H9 (cell line): Measurements from ENCODE around the gene RPL18. TPM values are rescaled to one million over a fixed set of nuclear protein-coding genes. Genes with fewer than 3 reads are reported as not detected.

Experiments
- DNase-seq: peaks from one replicate; pipeline ENCODE4 v3.0.0-alpha.2; 2017
- H2AFZ ChIP-seq: one replicate; pipeline ENCODE4 v1.6.1; 2013; ENCODE audit warnings: mild to moderate bottlenecking, low read length, control low read depth, moderate library complexity
- H2AK5ac ChIP-seq: 2 replicates; pipeline ENCODE4 v1.6.1; 2013; ENCODE audit warnings: low read length, control low read depth, mixed read lengths; ENCODE audit not compliant: insufficient read length
- H2BK120ac ChIP-seq: one replicate; pipeline ENCODE4 v1.6.1; 2013; ENCODE audit warnings: low read depth, mild to moderate bottlenecking, low read length, control low read depth, inconsistent platforms; ENCODE audit not compliant: poor library complexity, severe bottlenecking
- H2BK12ac ChIP-seq: 2 replicates; pipeline ENCODE4 v1.6.1; 2013; ENCODE audit warnings: low read length, control low read depth, mixed read lengths, low read depth; ENCODE audit not compliant: insufficient read length
- H2BK15ac ChIP-seq: 2 replicates; pipeline ENCODE4 v1.6.1; 2013; ENCODE audit warnings: low read depth, low read length, control low read depth
- H2BK20ac ChIP-seq: one replicate; pipeline ENCODE4 v1.6.1; 2013; ENCODE audit warnings: low read depth, mild to moderate bottlenecking, low read length, control low read depth, inconsistent platforms; ENCODE audit not compliant: poor library complexity, severe bottlenecking
- H2BK5ac ChIP-seq: 2 replicates; pipeline ENCODE4 v1.6.1; 2013; ENCODE audit warnings: low read length, control low read depth, mixed read lengths; ENCODE audit not compliant: insufficient read length
- H3K14ac ChIP-seq: 2 replicates; pipeline ENCODE4 v1.6.1; 2013; ENCODE audit warnings: low read length, control low read depth; ENCODE audit not compliant: insufficient read depth
- H3K18ac ChIP-seq: 2 replicates; pipeline ENCODE4 v1.6.1; 2013; ENCODE audit warnings: low read depth, mild to moderate bottlenecking, mixed read lengths, low read length, control low read depth; ENCODE audit not compliant: insufficient read length
- H3K23ac ChIP-seq: 2 replicates; pipeline ENCODE4 v1.6.1; 2013; ENCODE audit warnings: low read length, control low read depth, mixed read lengths, low read depth; ENCODE audit not compliant: insufficient read length
- H3K23me2 ChIP-seq: 2 replicates; pipeline ENCODE4 v1.6.1; 2013; ENCODE audit warnings: low read depth, mild to moderate bottlenecking, mixed read lengths, low read length, control low read depth; ENCODE audit not compliant: insufficient read length, poor library complexity, severe bottlenecking
- H3K27ac ChIP-seq: 2 replicates; pipeline ENCODE4 v1.5.1; 2013; ENCODE audit warnings: low read length, control low read depth, mixed read lengths, low read depth; ENCODE audit not compliant: insufficient read length
- H3K27me3 ChIP-seq: 2 replicates; pipeline ENCODE4 v1.6.1; 2013; ENCODE audit warnings: low read length, control low read depth, inconsistent platforms; ENCODE audit not compliant: insufficient read depth
- H3K4ac ChIP-seq: 2 replicates; pipeline ENCODE4 v1.6.1; 2013; ENCODE audit warnings: low read depth, mild to moderate bottlenecking, control low read depth, inconsistent platforms, low read length, moderate library complexity
- H3K4me1 ChIP-seq: 2 replicates; pipeline ENCODE4 v1.6.1; 2013; ENCODE audit warnings: low read length, control low read depth, inconsistent platforms; ENCODE audit not compliant: insufficient read depth
- H3K4me2 ChIP-seq: 2 replicates; pipeline ENCODE4 v1.6.1; 2013; ENCODE audit warnings: low read length, control low read depth, mixed read lengths; ENCODE audit not compliant: insufficient read length, insufficient read depth
- H3K56ac ChIP-seq: 2 replicates; pipeline ENCODE4 v1.6.1; 2013; ENCODE audit warnings: low read depth, mild to moderate bottlenecking, mixed read lengths, low read length, control low read depth; ENCODE audit not compliant: insufficient read length
- H3K79me1 ChIP-seq: 2 replicates; pipeline ENCODE4 v1.6.1; 2013; ENCODE audit warnings: low read depth, mild to moderate bottlenecking, moderate library complexity, low read length, control low read depth, inconsistent platforms; ENCODE audit not compliant: insufficient read depth, poor library complexity, severe bottlenecking
- H3K79me2 ChIP-seq: 2 replicates; pipeline ENCODE4 v1.6.1; 2013; ENCODE audit warnings: low read length, control low read depth, inconsistent platforms; ENCODE audit not compliant: insufficient read depth
- H3K9ac ChIP-seq: 2 replicates; pipeline ENCODE4 v1.6.1; 2013; ENCODE audit warnings: low read length, control low read depth, mixed read lengths; ENCODE audit not compliant: insufficient read length; ENCODE audit errors: extremely low read depth
- H3K9me3 ChIP-seq: one replicate; pipeline ENCODE4 v1.6.1; 2013; ENCODE audit warnings: low read depth, low read length, inconsistent platforms; ENCODE audit not compliant: control insufficient read depth
- H3T11ph ChIP-seq: one replicate; pipeline ENCODE4 v1.6.1; 2013; ENCODE audit warnings: mild to moderate bottlenecking, low read length, control low read depth, inconsistent platforms
- H4K20me1 ChIP-seq: one replicate; pipeline ENCODE4 v1.6.1; 2013; ENCODE audit not compliant: control insufficient read depth, insufficient read length, insufficient read depth
- H4K5ac ChIP-seq: 2 replicates; pipeline ENCODE4 v1.6.1; 2013; ENCODE audit warnings: low read depth, mild to moderate bottlenecking, mixed read lengths, low read length, control low read depth; ENCODE audit not compliant: insufficient read length
- H4K8ac ChIP-seq: replicated peaks from 2 replicates; pipeline ENCODE4 v1.6.1; 2013; ENCODE audit warnings: low read length, control low read depth, mixed read lengths, low read depth; ENCODE audit not compliant: insufficient read length
- H4K91ac ChIP-seq: 2 replicates; pipeline ENCODE4 v1.6.1; 2013; ENCODE audit warnings: low read depth, mild to moderate bottlenecking, moderate library complexity, mixed read lengths, low read length, control low read depth; ENCODE audit not compliant: insufficient read length
- H3K27ac Mint-ChIP-seq, 3 experiments: 2 replicates in 2 of 3; 3 replicates in 1 of 3; pipeline ENCODE4 v1.8.0; 2020 to 2021; ENCODE audit warnings: mixed read lengths in 3 of 3, mild to moderate bottlenecking in 1 of 3, moderate library complexity in 1 of 3
- H3K27me3 Mint-ChIP-seq: 2 replicates; pipeline ENCODE4 v1.8.0; 2021; ENCODE audit warnings: low read depth, mild to moderate bottlenecking, moderate library complexity, mixed read lengths
- H3K36me3 Mint-ChIP-seq, 3 experiments: 2 replicates in 2 of 3; 3 replicates in 1 of 3; pipeline ENCODE4 v1.8.0; 2020 to 2021; ENCODE audit warnings: low read depth in 3 of 3, mixed read lengths in 3 of 3; ENCODE audit not compliant: insufficient read depth in 1 of 3
- H3K4me1 Mint-ChIP-seq, 2 experiments: 2 replicates each; pipeline ENCODE4 v1.8.0; 2020; ENCODE audit warnings: mixed read lengths in 2 of 2
- H3K4me3 Mint-ChIP-seq, 2 experiments: 2 replicates in 1 of 2; 3 replicates in 1 of 2; pipeline ENCODE4 v1.8.0; 2020 to 2021; ENCODE audit warnings: mild to moderate bottlenecking in 2 of 2, mixed read lengths in 2 of 2, moderate library complexity in 1 of 2
- H3K9me3 Mint-ChIP-seq, 2 experiments: 2 replicates in 1 of 2; 3 replicates in 1 of 2; pipeline ENCODE4 v1.8.0; 2020; ENCODE audit warnings: mild to moderate bottlenecking in 2 of 2, mixed read lengths in 2 of 2, moderate library complexity in 1 of 2
- CTCF ChIP-seq: fragments of 200-600 bp; sonication (generic); conservative IDR thresholded peaks from 3 replicates; pipeline ENCODE4 v1.8.0; 2021; ENCODE audit warnings: antibody characterized with exemption, mild to moderate bottlenecking
- WGBS: extraction: QIAGEN DNeasy Blood & Tissue Kit; methylation state at CpG from one replicate; pipeline ENCODE4 v1.1.7; 2013; ENCODE audit warnings: missing lambda C conversion rate, low lambda C conversion rate, mixed read lengths; ENCODE audit not compliant: insufficient read length; ENCODE audit errors: extremely low coverage; 5-methylcytosine and 5-hydroxymethylcytosine counted together
- total RNA-seq: library from RNA; stranded (reverse); gene quantifications from 2 replicates; pipeline ENCODE4 v1.2.1, GENCODE V29; 2021

RPL18 gene
- total RNA-seq, 1 experiment from 2014 or later: 1,855 TPM

- H3K23ac ChIP-seq: no peak overlapping the region
- no peak overlapping the region for H3K9ac ChIP-seq
- no peak overlapping the region for H4K8ac ChIP-seq
- H3K79me2 ChIP-seq: no peaks in the 10 kb centered on the region
- Mint-ChIP-seq H3K27ac (no peak overlapping the region), H3K9me3 (peaks cover 5 to 7% of the 10 kb centered on the region in 2 experiments; a peak in 4 of 5 replicates), H3K4me1 (0 out of 4 replicates have a peak, but pooled peaks cover 0 to 6% of the 10 kb centered on the region in 2 experiments), H3K27me3 (peaks cover 12% of the 10 kb centered on the region), H3K4me3 (no peak overlapping the region), H3K36me3 (peaks cover 0 to 6% (median 5%) of the 10 kb centered on the region in 3 experiments; a peak in 2 of 7 replicates)
- H2BK12ac ChIP-seq: no peak overlapping the region
- no peak overlapping the region for H4K5ac ChIP-seq
- no peak overlapping the region for H2BK5ac ChIP-seq
- H3K9me3 ChIP-seq: no peaks in the 10 kb centered on the region
- no peak overlapping the region for H3K56ac ChIP-seq
- no peak overlapping the region for H3K18ac ChIP-seq
- H3K14ac ChIP-seq: no peak overlapping the region; the same call in 1 of the 2 replicates
- H4K91ac ChIP-seq: no peak overlapping the region
- H3T11ph ChIP-seq: no peak overlapping the region
- H2BK120ac ChIP-seq: no peak overlapping the region
- H3K4me2 ChIP-seq: no peak overlapping the region
- no peak overlapping the region for H3K27ac ChIP-seq
- no peaks in the 10 kb centered on the region for H3K79me1 ChIP-seq
- no peak overlapping the region for H2AFZ ChIP-seq
- H2BK15ac ChIP-seq: no peak overlapping the region
- no peak overlapping the region for H2AK5ac ChIP-seq
- H4K20me1 ChIP-seq: no peaks in the 10 kb centered on the region
- H3K23me2 ChIP-seq: no peaks in the 10 kb centered on the region
- DNase-seq: no peak
- no CpG with 5 or more reads among the region's 4 CpGs for WGBS
- no peaks in the 10 kb centered on the region for H3K27me3 ChIP-seq
- H3K4me1 ChIP-seq: no peaks in the 10 kb centered on the region
- no peak overlapping the region for H3K4ac ChIP-seq
- TF ChIP-seq CTCF: no peak
- no peak overlapping the region for H2BK20ac ChIP-seq
These were observed 44.7 kb upstream of the RPL18 start for GRCh38 chr19:48663667-48664066.
